PFSK-1 (cell line): ENCODE results near the gene DAND5.

Experiments used
- FOXP2 ChIP-seq: optimal IDR thresholded peaks from 2 replicates; pipeline ENCODE3; 2011; ENCODE audit warnings: borderline replicate concordance, control low read depth, inconsistent platforms; ENCODE audit not compliant: insufficient read depth; ENCODE audit errors: extremely low read length, extremely low read depth
- POLR2AphosphoS5 ChIP-seq: IDR thresholded peaks from 2 replicates; pipeline ENCODE4 v1.6.1; 2012; ENCODE audit warnings: low read depth, mild to moderate bottlenecking, control low read depth, low read length, moderate library complexity
- SIN3A ChIP-seq: IDR thresholded peaks from 2 replicates; pipeline ENCODE4 v1.6.1; 2012; ENCODE audit warnings: mild to moderate bottlenecking, low read length, moderate library complexity, borderline replicate concordance; ENCODE audit not compliant: insufficient read depth
- TAF1 ChIP-seq: IDR thresholded peaks from 2 replicates; pipeline ENCODE4 v1.6.1; 2012; ENCODE audit warnings: low read length, control low read depth, borderline replicate concordance; ENCODE audit not compliant: insufficient read depth
- TF ChIP-seq, protein P1 (sequence below), 2 experiments: IDR thresholded peaks; 2 replicates each; pipeline versions ENCODE4 v1.6.1 to v1.8.0; 2011 to 2012; ENCODE audit warnings: low read depth in 2 of 2, low read length in 2 of 2, control low read depth in 1 of 2, inconsistent platforms in 1 of 2, mild to moderate bottlenecking in 1 of 2, moderate library complexity in 1 of 2; ENCODE audit not compliant: insufficient read depth in 1 of 2

The DAND5 gene

DNA sequence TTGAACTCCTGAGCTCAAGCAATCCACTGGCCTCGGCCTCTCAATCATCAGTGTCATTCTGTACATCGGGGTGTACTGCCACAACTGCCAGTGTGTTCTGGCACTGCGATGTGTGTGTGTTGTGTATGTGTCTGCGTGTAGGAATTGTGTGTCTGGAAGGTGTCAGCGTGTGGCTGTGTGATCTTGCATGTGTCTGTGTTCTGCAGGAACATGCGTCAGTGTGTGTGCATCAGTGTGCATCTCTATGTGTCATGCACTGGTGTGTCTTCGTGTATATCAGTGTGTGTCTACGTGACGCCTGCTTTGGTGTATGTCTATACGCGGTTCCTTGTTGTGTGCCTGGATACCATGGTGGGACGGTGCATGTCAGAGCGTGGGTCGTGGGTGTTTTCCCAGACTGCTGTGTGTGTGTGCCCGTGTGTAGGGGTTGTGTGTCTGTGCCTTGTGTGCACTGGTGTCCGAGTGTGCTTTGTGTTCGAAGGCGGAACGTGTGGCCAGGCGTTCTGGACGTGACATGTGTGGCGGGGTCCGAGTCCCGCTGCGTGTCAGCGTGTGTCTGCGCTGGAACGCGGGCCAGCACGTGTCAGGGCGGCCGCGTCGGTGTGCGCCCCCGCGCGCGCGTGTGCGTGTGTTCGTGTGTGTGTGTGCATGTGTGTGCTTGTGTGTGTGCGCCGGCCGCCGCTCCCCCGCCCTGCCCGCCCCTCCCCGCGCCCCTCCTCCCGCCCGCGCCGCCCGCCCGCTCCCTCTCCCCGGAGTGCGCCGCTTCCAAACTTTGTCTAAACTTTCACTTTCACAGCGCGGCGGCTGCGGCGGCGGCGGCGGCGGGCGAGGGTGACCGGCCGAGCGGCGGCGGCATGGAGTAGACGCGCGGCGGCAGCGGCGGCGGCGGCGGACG is 25.6 kb downstream of the DAND5 start, which contains the start of gene NFIX:
Gene NFIX (plus strand): TSS at position 775 of the 895 bp plus-strand sequence. CDS start 363 bp downstream, outside the sequence.
- no peak for TF ChIP-seq POLR2AphosphoS5
- TF ChIP-seq FOXP2 = peak; percentile 54

DNA sequence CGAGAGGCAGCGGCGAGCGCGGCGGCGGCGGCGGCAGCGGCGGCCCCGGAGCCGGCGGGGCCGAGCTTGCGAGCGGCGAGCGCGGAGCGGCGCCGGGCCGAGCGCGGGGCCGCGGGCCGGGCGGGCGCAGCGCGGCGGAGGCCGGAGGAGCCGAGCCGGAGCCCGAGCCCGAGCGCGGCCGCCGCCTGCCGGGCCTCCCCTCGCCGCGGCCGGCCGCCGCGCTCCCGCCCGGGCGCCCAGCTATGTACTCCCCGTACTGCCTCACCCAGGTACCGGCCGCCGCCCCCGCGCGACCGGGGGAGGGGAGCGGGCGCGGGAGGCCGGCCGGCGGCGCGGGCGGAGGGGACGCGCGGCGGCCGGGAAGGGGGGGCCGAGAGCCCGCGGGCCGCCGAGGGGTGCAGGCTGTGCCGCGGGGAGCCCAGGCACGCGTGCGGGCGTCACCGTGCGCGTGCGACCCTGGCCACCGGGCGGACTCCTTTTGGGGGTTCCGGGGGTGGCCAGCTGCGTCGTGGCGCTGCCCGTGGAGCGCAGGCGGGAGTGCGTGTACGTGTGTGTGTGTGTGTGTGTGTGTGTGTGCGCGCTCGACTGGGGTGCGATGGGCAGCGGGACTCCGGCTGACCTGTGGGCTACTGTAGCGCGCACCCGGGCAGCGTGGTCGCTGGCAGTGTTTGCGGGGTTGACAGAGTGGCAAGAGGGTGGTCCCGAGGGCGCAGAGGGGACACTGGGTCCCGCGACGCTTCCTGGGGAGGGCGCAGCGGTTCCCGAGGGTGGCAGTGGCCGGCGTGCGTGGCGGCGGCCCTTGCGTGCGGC is 26.4 kb downstream of the DAND5 start:
- TF ChIP-seq FOXP2 (no peak), TAF1 (no peak), POLR2AphosphoS5 (no peak), SIN3A (no peak)
- TF ChIP-seq, protein P1, sequence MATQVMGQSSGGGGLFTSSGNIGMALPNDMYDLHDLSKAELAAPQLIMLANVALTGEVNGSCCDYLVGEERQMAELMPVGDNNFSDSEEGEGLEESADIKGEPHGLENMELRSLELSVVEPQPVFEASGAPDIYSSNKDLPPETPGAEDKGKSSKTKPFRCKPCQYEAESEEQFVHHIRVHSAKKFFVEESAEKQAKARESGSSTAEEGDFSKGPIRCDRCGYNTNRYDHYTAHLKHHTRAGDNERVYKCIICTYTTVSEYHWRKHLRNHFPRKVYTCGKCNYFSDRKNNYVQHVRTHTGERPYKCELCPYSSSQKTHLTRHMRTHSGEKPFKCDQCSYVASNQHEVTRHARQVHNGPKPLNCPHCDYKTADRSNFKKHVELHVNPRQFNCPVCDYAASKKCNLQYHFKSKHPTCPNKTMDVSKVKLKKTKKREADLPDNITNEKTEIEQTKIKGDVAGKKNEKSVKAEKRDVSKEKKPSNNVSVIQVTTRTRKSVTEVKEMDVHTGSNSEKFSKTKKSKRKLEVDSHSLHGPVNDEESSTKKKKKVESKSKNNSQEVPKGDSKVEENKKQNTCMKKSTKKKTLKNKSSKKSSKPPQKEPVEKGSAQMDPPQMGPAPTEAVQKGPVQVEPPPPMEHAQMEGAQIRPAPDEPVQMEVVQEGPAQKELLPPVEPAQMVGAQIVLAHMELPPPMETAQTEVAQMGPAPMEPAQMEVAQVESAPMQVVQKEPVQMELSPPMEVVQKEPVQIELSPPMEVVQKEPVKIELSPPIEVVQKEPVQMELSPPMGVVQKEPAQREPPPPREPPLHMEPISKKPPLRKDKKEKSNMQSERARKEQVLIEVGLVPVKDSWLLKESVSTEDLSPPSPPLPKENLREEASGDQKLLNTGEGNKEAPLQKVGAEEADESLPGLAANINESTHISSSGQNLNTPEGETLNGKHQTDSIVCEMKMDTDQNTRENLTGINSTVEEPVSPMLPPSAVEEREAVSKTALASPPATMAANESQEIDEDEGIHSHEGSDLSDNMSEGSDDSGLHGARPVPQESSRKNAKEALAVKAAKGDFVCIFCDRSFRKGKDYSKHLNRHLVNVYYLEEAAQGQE (IDR thresholded peaks at IDR 0.05; ENCODE audit: insufficient read depth in 1 of 2, low read depth in 2 of 2, low read length in 2 of 2) = no peak

DNA sequence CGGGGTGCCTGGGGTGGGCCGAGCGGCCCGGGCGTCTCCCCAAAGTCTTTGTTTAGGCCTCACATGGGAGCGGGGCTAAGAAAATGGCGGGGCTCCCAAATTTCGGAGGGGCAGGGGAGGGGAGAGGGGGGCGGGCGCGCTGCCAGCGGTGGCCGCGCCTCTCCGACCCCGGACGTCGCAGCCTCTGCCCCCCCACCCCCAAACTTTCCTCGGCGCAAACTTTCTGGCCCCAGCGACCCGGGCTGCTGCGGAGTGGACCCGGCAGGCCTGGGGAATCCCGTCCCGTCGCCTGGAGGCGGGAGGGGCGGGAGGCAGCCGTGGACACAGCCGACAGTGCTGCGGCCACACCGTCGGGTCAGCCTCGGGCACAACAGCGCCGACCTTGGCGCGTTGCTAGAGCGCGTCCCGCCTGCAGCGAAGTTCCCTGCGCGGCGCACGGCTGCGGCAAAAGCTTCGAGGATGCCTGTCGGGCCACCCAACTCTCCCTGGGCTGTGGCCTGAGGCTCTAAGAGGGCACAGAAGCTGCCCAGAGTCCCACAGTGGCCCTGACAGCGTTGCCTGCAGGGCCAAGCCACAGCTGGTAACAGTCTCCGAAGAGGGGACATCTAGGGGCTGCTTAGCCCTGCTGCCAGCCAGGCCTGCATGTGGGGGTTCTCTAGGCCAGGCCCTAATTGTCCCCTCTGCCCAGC is 27.2 kb downstream of the DAND5 start:
- TF ChIP-seq TAF1 = no peak
- TF ChIP-seq FOXP2 = peak; percentile 43

DNA sequence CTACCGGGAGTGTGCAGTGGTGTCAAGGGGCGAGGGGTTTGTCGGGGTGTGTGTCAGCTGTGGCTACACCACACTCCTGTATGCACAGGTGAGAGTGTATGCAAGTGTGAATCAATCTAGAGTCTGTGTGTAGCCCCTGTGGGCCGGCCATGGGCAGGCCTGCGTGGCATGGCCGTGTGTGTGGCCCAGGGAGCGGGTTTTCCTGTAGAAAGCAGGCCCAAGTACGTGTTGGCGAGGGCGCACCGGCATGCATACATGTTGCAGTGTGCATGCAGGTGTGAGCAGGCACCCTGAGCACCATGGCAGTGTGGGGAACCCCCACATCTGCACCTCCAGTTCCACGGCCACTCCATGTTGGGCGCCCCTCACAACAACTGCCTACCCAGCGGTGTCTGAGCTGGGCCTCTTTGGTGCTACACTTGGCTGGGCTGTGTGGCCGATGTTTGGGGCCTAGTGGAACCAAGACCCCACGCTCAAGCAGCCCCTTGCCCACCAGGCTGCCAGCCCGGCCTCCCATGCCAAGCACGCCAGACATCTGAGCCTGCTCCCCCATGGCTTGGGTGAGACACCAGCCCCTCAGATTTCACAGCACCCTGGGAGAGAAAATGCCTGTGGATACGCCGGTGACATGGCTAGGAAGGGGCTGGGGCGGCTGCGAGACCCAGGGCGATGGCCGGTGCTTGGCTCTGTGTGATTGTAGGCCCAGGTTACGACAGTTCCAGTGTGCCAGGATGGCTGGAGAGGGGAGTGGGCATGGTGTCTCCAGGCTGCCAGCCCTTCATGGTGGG is 28.0 kb downstream of the DAND5 start:
- TF ChIP-seq POLR2AphosphoS5 (no peak), SIN3A (no peak), FOXP2 (no peak), TAF1 (no peak)
- TF ChIP-seq, protein P1 (IDR thresholded peaks at IDR 0.05; ENCODE audit: insufficient read depth in 1 of 2, low read depth in 2 of 2, low read length in 2 of 2) = no peak

DNA sequence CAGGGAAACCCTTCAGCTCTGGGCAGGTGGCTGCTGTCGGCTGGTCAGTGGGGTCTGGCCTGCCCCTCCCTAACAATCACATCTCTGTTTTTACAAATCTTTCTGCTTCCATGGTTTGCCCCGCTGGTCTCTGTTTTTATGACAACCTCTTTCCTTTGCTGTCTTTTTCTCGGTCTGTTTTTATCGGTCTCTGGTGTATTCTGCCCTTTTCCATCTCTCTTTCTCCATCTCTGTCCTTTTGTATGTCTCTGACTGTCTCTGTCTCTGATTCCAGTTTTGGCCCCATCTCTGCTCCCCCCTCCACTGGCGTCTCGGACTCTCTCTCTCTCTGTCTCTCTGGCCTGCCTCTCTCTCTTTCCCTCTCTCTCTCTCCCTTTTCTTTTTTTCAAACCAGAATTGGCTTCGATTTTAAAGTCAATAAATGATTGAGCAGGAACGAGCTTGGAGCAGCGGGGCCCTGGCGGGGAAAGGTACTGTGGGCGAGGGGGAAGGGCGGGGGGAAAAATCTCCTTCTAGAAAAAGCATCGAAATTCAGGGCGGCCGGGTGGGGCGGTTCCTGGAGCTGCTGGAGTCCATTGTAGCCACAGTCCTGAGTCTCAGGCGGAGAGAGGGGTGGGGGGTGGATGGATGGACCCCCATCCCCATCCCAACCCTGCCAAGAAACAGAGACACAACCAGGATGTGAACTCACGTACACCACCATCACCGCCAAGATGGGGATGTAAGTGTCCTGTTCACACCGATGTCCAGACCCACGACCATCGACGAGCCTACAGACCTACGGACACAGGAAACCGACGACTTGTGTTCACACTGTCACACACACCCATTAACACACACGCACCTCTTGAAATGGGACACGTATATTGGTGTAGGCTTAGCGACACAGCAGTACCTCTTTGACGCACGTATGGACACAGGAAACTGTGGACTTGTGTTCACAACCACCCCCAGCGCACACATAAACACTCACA is 28.9 kb downstream of the DAND5 start:
- TF ChIP-seq TAF1 (no peak), SIN3A (no peak)

DNA sequence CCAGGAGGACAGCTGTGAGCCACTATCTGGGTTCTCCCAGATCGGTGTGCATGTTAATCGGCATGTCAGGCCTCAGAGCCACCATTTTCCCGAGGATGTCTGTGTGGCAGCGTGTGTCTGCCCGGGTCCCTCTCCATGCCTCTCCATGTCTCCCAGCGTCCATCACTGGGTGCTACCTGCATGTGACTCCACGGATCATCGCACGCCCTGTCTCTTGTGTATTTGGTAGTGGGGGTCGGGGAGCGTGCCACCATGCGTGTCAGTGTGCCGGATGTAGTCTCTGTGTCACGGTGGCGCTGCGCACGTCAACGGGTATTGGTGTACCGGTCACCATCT is 31.8 kb downstream of the DAND5 start:
- TF ChIP-seq FOXP2 (no peak), POLR2AphosphoS5 (no peak), TAF1 (no peak), SIN3A (no peak)
- TF ChIP-seq, protein P1 (IDR thresholded peaks at IDR 0.05; ENCODE audit: insufficient read depth in 1 of 2, low read depth in 2 of 2, low read length in 2 of 2) = no peak
